ENCODE measurements around the gene CARMIL3. TPM values are rescaled to one million over a fixed set of nuclear protein-coding genes. Genes with fewer than 3 reads are reported as not detected.

The CARMIL3 gene
- polyA plus RNA-seq, 1 donor from 2014 or later: 43.6 TPM

GRCh38 chr14:24082411-24083080 lies 30.7 kb downstream of the CARMIL3 start:
- H2AFZ ChIP-seq (ENCODE audit: low read depth, low read length): no peak overlapping the region
- no peaks in the 10 kb centered on the region for H3K36me3 ChIP-seq (ENCODE audit: insufficient read depth, low read length)
- H3K9ac ChIP-seq (ENCODE audit: low read length): no peak overlapping the region
- H3K4me3 ChIP-seq (ENCODE audit: low read length): no peak overlapping the region
- no peaks in the 10 kb centered on the region for H3K79me2 ChIP-seq (replicated peaks; ENCODE audit: insufficient read depth, low read length)
- no peaks in the 10 kb centered on the region for H3K9me2 ChIP-seq (ENCODE audit: insufficient read depth, low read length)
- H4K20me1 ChIP-seq (ENCODE audit: insufficient read depth): no peaks in the 10 kb centered on the region
- H3K9me3 ChIP-seq (ENCODE audit: low read length): no peaks in the 10 kb centered on the region
- peaks cover 3% of the 10 kb centered on the region for H3F3A ChIP-seq (ENCODE audit: insufficient read depth, low read length, poor library complexity, severe bottlenecking)
- TF ChIP-seq MXI1 (conservative IDR thresholded peaks at IDR 0.05; ENCODE audit: poor library complexity, severe bottlenecking): no peak
- no peak for TF ChIP-seq EP300 (conservative IDR thresholded peaks at IDR 0.05; ENCODE audit: poor library complexity, severe bottlenecking)
- TF ChIP-seq RAD21 (conservative IDR thresholded peaks at IDR 0.05): no peak
- TF ChIP-seq TAF1 (IDR thresholded peaks at IDR 0.05; ENCODE audit: low read depth): no peak
- TF ChIP-seq, protein P1, sequence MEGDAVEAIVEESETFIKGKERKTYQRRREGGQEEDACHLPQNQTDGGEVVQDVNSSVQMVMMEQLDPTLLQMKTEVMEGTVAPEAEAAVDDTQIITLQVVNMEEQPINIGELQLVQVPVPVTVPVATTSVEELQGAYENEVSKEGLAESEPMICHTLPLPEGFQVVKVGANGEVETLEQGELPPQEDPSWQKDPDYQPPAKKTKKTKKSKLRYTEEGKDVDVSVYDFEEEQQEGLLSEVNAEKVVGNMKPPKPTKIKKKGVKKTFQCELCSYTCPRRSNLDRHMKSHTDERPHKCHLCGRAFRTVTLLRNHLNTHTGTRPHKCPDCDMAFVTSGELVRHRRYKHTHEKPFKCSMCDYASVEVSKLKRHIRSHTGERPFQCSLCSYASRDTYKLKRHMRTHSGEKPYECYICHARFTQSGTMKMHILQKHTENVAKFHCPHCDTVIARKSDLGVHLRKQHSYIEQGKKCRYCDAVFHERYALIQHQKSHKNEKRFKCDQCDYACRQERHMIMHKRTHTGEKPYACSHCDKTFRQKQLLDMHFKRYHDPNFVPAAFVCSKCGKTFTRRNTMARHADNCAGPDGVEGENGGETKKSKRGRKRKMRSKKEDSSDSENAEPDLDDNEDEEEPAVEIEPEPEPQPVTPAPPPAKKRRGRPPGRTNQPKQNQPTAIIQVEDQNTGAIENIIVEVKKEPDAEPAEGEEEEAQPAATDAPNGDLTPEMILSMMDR (IDR thresholded peaks at IDR 0.05; ENCODE audit: poor library complexity, severe bottlenecking): no peak
- TF ChIP-seq POLR2AphosphoS5 (IDR thresholded peaks at IDR 0.05): no peak
- no peak for TF ChIP-seq SMC3 (conservative IDR thresholded peaks at IDR 0.05; ENCODE audit: poor library complexity)
- TF ChIP-seq, protein P2, sequence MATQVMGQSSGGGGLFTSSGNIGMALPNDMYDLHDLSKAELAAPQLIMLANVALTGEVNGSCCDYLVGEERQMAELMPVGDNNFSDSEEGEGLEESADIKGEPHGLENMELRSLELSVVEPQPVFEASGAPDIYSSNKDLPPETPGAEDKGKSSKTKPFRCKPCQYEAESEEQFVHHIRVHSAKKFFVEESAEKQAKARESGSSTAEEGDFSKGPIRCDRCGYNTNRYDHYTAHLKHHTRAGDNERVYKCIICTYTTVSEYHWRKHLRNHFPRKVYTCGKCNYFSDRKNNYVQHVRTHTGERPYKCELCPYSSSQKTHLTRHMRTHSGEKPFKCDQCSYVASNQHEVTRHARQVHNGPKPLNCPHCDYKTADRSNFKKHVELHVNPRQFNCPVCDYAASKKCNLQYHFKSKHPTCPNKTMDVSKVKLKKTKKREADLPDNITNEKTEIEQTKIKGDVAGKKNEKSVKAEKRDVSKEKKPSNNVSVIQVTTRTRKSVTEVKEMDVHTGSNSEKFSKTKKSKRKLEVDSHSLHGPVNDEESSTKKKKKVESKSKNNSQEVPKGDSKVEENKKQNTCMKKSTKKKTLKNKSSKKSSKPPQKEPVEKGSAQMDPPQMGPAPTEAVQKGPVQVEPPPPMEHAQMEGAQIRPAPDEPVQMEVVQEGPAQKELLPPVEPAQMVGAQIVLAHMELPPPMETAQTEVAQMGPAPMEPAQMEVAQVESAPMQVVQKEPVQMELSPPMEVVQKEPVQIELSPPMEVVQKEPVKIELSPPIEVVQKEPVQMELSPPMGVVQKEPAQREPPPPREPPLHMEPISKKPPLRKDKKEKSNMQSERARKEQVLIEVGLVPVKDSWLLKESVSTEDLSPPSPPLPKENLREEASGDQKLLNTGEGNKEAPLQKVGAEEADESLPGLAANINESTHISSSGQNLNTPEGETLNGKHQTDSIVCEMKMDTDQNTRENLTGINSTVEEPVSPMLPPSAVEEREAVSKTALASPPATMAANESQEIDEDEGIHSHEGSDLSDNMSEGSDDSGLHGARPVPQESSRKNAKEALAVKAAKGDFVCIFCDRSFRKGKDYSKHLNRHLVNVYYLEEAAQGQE (IDR thresholded peaks at IDR 0.05; ENCODE audit: borderline replicate concordance): no peak
- no peak for TF ChIP-seq EZH2 (IDR thresholded peaks at IDR 0.05; ENCODE audit: borderline replicate concordance, insufficient read depth, low read length, poor library complexity, severe bottlenecking)
- no peak overlapping the region for H3K27ac ChIP-seq (ENCODE audit: low read length)
- no peaks in the 10 kb centered on the region for H3K27me3 ChIP-seq (ENCODE audit: insufficient read depth, low read depth, low read length)
- H3K4me2 ChIP-seq (ENCODE audit: low read length): no peak overlapping the region

DNA sequence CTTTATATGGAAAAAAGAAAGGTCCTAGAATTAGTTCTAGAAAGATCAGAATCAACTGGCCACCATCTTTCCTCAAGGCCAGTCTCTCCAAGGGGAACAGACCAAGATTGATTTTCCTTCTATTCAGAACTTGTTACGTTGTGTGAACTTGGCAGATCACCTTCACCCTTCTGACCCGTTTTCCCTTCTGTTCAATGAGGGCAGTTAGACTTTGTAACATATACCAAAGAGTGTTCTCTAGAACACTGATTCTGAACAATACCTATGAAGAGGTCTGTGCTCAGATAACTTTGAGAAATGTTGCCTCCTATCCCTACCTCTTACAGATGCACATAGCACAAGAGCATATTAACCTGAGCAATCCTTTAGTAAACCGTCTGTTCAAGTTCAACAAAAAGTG lies 31.7 kb downstream of the CARMIL3 start:
- H3F3A ChIP-seq (ENCODE audit: insufficient read depth, low read length, poor library complexity, severe bottlenecking): peaks cover 3% of the 10 kb centered on the region
- no peaks in the 10 kb centered on the region for H3K27me3 ChIP-seq (ENCODE audit: insufficient read depth, low read depth, low read length)
- H3K36me3 ChIP-seq (ENCODE audit: insufficient read depth, low read length): no peaks in the 10 kb centered on the region
- no peak overlapping the region for H2AFZ ChIP-seq (ENCODE audit: low read depth, low read length)
- H3K9ac ChIP-seq (ENCODE audit: low read length): no peak overlapping the region
- no peaks in the 10 kb centered on the region for H3K9me2 ChIP-seq (ENCODE audit: insufficient read depth, low read length)
- H3K4me2 ChIP-seq (ENCODE audit: low read length): no peak overlapping the region
- H4K20me1 ChIP-seq (ENCODE audit: insufficient read depth): no peaks in the 10 kb centered on the region
- no peaks in the 10 kb centered on the region for H3K9me3 ChIP-seq (ENCODE audit: low read length)
- no peaks in the 10 kb centered on the region for H3K79me2 ChIP-seq (replicated peaks; ENCODE audit: insufficient read depth, low read length)
- no peak overlapping the region for H3K4me3 ChIP-seq (ENCODE audit: low read length)
- H3K27ac ChIP-seq (ENCODE audit: low read length): no peak overlapping the region
- TF ChIP-seq SMC3 (conservative IDR thresholded peaks at IDR 0.05; ENCODE audit: poor library complexity): no peak
- TF ChIP-seq, protein P1 (IDR thresholded peaks at IDR 0.05; ENCODE audit: poor library complexity, severe bottlenecking): no peak
- no peak for TF ChIP-seq MXI1 (conservative IDR thresholded peaks at IDR 0.05; ENCODE audit: poor library complexity, severe bottlenecking)
- TF ChIP-seq RAD21 (conservative IDR thresholded peaks at IDR 0.05): no peak
- TF ChIP-seq POLR2AphosphoS5 (IDR thresholded peaks at IDR 0.05): no peak

All from neural cell (in vitro differentiated cells).